NCI-H187 (cell line): ENCODE measurements around the gene NTN1.

ENCODE experiments used
- DNase-seq, 2 experiments: peaks; one replicate each; lab custom pipeline; 2025; lab: John Stamatoyannopoulos, UW

The NTN1 gene

DNA sequence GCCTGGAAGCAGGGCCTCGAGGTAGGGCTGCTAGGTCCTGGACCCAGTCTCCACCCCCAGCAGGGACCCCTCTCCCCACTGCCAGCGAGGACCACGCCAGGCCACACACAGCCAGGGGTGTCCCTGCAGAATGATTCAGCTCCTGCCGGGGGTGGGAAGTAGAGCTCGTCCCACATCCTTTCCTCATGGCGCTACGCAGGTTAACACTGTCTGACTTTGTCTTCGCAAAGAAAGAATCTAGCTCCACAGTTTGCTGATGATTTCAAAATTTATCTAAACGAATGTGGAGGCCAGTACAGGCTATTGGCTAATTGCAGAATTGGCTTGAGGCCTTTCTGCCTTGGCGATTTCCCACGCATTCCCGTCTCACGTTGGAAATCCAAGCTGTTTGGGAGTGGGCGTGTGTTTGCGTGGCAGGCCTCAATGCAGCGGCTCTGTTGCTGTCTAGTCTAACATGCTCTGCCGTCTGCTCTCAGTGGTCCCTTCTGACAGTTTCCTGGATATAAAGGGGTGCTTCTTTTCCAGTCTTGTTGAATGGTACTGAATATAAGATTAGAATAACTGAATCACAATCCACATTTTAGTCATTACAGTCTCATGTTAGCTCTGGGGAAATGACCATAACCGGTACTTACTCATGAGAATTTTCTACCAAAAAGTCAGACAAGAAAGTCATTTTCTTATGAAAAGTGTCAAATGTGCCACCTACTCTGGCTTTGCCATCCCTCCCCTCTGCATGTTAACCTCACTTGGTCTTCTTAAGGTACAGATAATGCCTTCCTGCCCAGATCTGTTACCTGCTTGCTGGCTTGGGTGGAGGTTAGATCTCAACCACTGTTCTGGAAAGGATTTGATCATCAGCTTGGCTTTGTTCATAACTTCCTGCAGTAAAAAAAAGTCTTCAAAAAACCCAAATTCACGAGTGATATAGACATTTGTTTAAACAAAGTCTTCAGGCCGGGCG lies 252.4 kb downstream of the NTN1 start:
- DNase-seq: no peak

DNA sequence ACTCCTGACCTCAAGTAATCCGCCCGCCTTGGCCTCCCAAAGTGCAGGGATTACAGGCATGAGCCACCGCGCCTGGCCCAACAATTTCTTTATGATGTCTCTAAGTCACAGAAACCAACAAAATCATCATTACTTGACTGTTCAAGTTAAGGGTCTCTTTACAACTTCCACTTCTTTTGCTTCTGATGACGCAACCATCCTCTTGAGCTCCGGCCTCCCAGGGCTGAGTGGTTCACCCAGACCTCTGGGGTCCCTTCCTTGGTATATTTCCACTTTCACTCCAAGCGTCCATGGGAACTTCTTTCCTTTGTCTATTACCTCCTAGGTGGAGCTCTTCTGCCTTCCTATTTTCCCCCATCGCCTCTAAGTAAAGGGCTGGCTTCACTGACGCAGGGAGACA lies 253.7 kb downstream of the NTN1 start:
- no peak for DNase-seq

DNA sequence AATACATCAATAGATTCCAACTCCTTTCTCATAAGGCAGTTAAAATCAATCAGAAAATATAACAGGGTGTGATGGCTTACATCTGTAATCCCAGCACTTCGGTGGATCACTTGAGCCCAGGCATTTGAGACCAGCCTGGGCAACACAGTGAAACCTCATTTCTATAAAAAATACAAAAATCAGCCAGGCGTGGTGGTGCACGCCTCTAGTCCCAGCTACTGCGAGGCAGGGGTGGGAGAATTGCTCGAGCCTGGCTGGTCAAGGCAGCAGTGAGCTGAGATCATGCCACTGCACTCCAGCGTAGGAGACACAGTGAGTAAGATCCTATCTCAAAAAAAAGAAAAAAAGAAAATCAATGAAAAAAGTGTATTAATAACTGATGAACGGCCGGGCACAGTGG lies 258.6 kb downstream of the NTN1 start:
- DNase-seq: no peak

GRCh38 chr17:9283909-9284308 lies 262.6 kb downstream of the NTN1 start:
- no peak for DNase-seq

DNA sequence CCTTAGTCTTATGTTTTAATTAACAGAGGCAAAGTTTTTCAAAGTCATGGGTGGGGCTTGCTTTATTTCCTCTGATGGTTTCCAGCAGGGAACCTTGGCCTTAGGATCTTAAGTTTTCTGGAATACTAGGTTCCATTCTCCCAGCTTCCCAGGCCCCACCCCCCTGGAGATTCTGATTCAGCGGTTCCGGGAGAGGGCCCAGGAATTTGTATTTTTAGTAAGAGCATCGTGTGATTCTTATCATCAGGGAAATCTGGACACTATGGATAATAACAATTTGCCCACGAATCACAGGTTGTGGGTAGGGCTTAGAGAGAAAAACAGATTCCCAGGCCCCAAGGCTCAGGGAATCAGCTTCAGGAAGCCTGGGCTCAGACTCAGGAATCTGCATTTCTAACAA lies 263.6 kb downstream of the NTN1 start:
- DNase-seq: no peak

- DNase-seq: no peak
These were observed 264.5 kb downstream of the NTN1 start for GRCh38 chr17:9285602-9286427.

- no peak for DNase-seq
These were observed 265.1 kb downstream of the NTN1 start for GRCh38 chr17:9286434-9286833.

DNA sequence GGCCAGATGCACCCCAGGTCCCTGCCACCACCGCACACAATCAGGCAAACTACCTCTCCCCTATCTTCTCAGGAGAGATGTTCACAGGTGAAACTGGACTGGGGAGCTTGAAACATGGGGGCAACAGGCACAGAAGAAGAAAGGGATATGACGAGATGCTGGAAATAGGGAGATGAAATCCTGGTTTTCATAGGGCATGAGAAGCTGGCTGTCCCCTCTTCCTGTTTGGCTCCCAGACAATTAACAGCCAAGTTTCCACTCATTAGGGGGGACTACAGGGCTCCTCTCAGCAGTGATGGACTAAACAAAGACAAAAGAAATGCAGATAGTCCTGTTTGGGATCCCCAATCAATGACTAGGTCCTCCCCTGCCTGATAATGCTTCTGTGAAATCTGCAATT lies 266.0 kb downstream of the NTN1 start:
- DNase-seq: no peak

DNA sequence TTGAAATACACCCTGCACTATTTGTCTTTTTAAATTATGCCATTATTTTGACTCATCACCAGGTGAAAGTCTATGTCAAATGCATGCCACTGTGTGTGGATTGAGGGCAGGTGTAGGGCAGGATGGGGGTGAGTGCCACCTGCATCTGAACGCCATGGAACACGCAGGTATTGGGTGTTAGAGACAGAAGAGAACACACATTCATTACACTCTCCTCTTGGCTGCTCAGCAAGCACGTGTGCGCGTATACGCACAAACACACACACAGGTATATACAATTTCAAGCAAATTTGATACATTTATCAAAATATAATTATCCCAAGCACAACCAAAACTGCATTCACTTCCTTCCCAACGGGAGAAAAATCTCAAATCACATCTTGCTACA lies 268.9 kb downstream of the NTN1 start:
- no peak for DNase-seq

DNA sequence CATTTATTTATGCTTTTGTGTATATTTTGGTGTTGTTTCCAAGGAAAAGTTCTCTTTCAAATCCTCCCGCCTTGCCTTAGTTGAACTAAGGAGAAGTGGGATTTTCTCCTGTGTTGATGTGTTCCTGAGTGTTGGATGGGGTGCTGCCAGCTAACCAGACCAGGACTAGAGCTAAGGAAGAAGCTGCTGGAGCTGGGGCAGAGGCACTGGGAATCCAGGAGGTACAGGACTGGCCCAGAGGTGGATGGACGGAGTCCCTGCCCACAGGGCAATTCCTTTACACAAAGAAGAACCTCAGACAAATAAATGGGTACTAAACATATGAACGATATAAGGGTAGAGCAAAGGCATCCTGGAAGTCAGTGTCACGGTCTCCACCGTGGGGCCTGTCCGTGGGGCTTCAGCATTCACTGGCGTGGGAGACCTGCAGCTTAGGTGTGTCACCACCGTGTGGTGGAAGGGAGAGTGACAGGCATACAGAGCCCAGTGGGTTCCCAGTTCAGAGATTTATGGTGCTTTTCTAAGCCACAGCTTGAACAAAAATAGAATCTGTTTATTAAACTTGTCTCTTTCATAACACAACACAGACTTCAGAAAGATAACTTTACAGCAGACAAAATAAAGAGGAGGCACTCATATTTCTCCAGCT lies 270.7 kb downstream of the NTN1 start:
- DNase-seq: no peak

- DNase-seq: no peak
These were observed 271.2 kb downstream of the NTN1 start for GRCh38 chr17:9292561-9292941.
